ENCODE data around the gene UBASH3B. TPM values are rescaled to one million over a fixed set of nuclear protein-coding genes. Genes with fewer than 3 reads are reported as not detected.

The UBASH3B gene
- total and polyA plus RNA-seq, 2 donors (not counting 1 experiment from before 2014, with no cell fraction given) = 13.1 to 44.4 TPM

DNA sequence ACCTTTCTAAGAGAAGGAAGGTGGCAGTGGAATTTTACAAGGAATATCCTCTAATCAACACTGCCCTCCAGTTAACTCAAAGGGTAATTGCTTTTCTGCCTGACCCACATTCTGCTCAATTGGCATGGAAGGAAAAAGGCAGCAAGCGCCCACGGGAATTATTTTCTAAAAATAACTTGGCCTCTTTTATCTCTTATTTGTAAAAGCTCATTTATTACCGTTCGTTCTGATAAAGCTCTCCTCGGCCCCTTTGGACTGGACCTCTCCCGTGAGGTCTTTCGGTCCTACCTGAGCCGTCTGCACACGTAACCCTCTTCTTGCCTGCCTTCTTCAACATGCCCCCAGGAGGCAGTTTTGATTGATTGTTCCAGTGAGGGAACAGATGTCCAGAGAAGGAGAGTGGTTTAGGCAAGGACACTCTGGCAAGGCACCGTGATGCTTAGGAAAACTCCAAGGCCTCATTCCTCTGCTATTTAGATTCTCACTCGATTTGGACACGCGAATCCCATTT, 129.6 kb downstream of the UBASH3B start:
- Histone ChIP-seq H3K4me2 (ENCODE audit: extremely low read depth, insufficient read depth, low read length) (peak overlapping the region; percentile 60), H3K4me1 (ENCODE audit: control insufficient read depth, extremely low read depth, insufficient read depth, low read length) (peaks cover 11% of the 10 kb centered on the region), H4K20me1 (ENCODE audit: control insufficient read depth, extremely low read depth, insufficient read depth, low read length) (no peaks in the 10 kb centered on the region), H3K27ac (ENCODE audit: insufficient read depth, low read length) (peak overlapping the region; percentile 52), H3K4me3 (replicated peaks in 1 of 4; ENCODE audit: control extremely low read depth in 1 of 4, insufficient read depth in 1 of 4, low read depth in 3 of 4, low read length in 4 of 4) (no peak overlapping the region), H3K79me2 (ENCODE audit: control insufficient read depth, insufficient read depth, low read length) (no peaks in the 10 kb centered on the region), H2AFZ (ENCODE audit: low read length) (no peak overlapping the region), H3K27me3 (ENCODE audit: control insufficient read depth, insufficient read depth, low read length) (no peaks in the 10 kb centered on the region), H3K9me3 (ENCODE audit: control insufficient read depth, insufficient read depth, low read depth, low read length) (no peaks in the 10 kb centered on the region), H3K36me3 (ENCODE audit: control insufficient read depth, insufficient read depth, low read length) (peaks cover 3% of the 10 kb centered on the region), H3K9ac (ENCODE audit: insufficient read depth, low read length) (no peak overlapping the region)
- peak in 1 of 2 donors; percentile 30 for DNase-seq (ENCODE audit: low read depth in 2 of 2)
- TF ChIP-seq CTCF (conservative IDR thresholded peaks at IDR 0.05 in 1 of 2, IDR thresholded peaks at IDR 0.05 in 1 of 2; ENCODE audit: low read depth in 1 of 2, low read length in 2 of 2) (no peak), EZH2 (IDR thresholded peaks at IDR 0.05; ENCODE audit: low read length, missing control alignments) (no peak)

DNA sequence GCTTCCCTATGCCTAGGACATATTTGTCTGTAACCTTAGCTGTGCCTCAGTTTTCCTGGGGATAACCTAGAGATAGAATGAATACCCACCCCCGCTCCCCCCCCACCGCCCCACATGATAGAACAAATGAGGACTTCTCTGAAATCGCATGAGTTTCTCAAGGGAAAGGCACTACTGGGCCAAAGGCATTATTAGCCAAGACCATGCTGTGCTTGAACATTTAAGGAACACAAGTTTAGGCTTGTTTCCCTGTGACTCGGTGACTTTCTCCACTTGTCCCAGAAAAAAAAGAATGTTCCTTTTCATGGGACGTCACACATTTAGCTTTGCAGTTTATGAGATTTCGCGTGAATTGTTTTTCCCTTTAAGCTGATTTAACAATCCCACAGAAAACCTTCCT, 131.4 kb downstream of the UBASH3B start:
- Histone ChIP-seq H3K27ac (ENCODE audit: insufficient read depth, low read length) (no peak overlapping the region), H4K20me1 (ENCODE audit: control insufficient read depth, extremely low read depth, insufficient read depth, low read length) (no peaks in the 10 kb centered on the region), H3K9ac (ENCODE audit: insufficient read depth, low read length) (no peak overlapping the region), H3K79me2 (ENCODE audit: control insufficient read depth, insufficient read depth, low read length) (no peaks in the 10 kb centered on the region), H3K27me3 (ENCODE audit: control insufficient read depth, insufficient read depth, low read length) (no peaks in the 10 kb centered on the region), H3K4me3 (replicated peaks in 1 of 4; ENCODE audit: control extremely low read depth in 1 of 4, insufficient read depth in 1 of 4, low read depth in 3 of 4, low read length in 4 of 4) (no peak overlapping the region), H3K4me1 (ENCODE audit: control insufficient read depth, extremely low read depth, insufficient read depth, low read length) (peaks cover 21% of the 10 kb centered on the region), H3K4me2 (ENCODE audit: extremely low read depth, insufficient read depth, low read length) (no peak overlapping the region), H2AFZ (ENCODE audit: low read length) (no peak overlapping the region), H3K9me3 (ENCODE audit: control insufficient read depth, insufficient read depth, low read depth, low read length) (no peaks in the 10 kb centered on the region), H3K36me3 (ENCODE audit: control insufficient read depth, insufficient read depth, low read length) (peaks cover 3% of the 10 kb centered on the region)
- TF ChIP-seq EZH2 (IDR thresholded peaks at IDR 0.05; ENCODE audit: low read length, missing control alignments) (no peak), CTCF (conservative IDR thresholded peaks at IDR 0.05 in 1 of 2, IDR thresholded peaks at IDR 0.05 in 1 of 2; ENCODE audit: low read depth in 1 of 2, low read length in 2 of 2) (no peak)
- no peak for DNase-seq (ENCODE audit: low read depth in 2 of 2)

DNA sequence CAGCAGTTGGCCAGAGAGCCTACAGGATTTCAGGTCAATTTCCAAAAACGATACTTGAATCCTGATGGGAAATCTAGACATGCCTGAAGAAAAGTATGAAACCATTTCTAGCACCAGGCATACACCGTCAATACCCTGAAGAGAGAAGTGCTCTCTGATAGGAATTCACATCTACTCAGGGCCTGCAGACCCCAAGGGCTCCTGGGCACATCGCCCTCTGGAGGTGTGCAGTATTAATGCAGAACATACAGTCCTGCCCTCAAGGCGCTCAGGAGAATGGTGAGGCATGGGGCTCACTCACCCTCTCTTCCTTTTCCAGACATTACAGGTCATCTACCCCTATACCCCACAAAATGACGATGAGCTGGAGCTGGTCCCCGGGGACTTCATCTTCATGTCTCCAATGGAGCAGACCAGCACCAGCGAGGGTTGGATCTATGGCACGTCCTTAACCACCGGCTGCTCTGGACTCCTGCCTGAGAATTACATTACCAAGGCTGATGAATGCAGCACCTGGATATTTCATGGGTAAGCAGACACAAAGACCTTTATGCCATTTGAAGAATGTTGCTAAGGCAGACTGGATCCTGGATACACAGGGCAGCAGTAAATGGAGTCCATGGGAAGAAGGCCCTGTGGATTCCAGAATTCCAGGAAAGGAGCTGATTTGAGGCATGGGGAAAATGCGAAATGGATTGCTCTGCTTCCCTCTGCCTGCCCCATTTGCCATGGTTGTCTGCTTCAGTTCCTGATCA, 133.4 kb downstream of the UBASH3B start:
- Histone ChIP-seq H3K4me2 (ENCODE audit: extremely low read depth, insufficient read depth, low read length) (no peak overlapping the region), H3K27me3 (ENCODE audit: control insufficient read depth, insufficient read depth, low read length) (no peaks in the 10 kb centered on the region), H3K79me2 (ENCODE audit: control insufficient read depth, insufficient read depth, low read length) (no peaks in the 10 kb centered on the region), H4K20me1 (ENCODE audit: control insufficient read depth, extremely low read depth, insufficient read depth, low read length) (no peaks in the 10 kb centered on the region), H3K27ac (ENCODE audit: insufficient read depth, low read length) (no peak overlapping the region), H3K4me3 (replicated peaks in 1 of 4; ENCODE audit: control extremely low read depth in 1 of 4, insufficient read depth in 1 of 4, low read depth in 3 of 4, low read length in 4 of 4) (no peak overlapping the region), H3K4me1 (ENCODE audit: control insufficient read depth, extremely low read depth, insufficient read depth, low read length) (peaks cover 21% of the 10 kb centered on the region), H2AFZ (ENCODE audit: low read length) (no peak overlapping the region), H3K36me3 (ENCODE audit: control insufficient read depth, insufficient read depth, low read length) (peaks cover 1% of the 10 kb centered on the region), H3K9me3 (ENCODE audit: control insufficient read depth, insufficient read depth, low read depth, low read length) (no peaks in the 10 kb centered on the region), H3K9ac (ENCODE audit: insufficient read depth, low read length) (no peak overlapping the region)
- TF ChIP-seq EZH2 (IDR thresholded peaks at IDR 0.05; ENCODE audit: low read length, missing control alignments) (no peak), CTCF (conservative IDR thresholded peaks at IDR 0.05 in 1 of 2, IDR thresholded peaks at IDR 0.05 in 1 of 2; ENCODE audit: low read depth in 1 of 2, low read length in 2 of 2) (no peak)
- no peak for DNase-seq (ENCODE audit: low read depth in 2 of 2)

Data from fibroblast of lung (primary cell).